Iris pigment epithelial cell (primary cell): ENCODE measurements around the gene PARP9.
"Not testable (repeated sequence)": the region's sequence is repeated elsewhere in the genome, so short reads cannot be mapped to it uniquely, and the experiment has no call there.

Experiments used
- DNase-seq: peaks from one replicate; pipeline ENCODE4 v3.0.0-alpha.2; 2011; ENCODE audit warnings: low read depth

The PARP9 gene

GRCh38 chr3:122576174-122576940 lies 12.3 kb upstream of the PARP9 start:
- DNase-seq, result no peak

- DNase-seq, result peak; percentile 50
Observed at GRCh38 chr3:122572940-122573412, 8.9 kb upstream of the PARP9 start.

GRCh38 chr3:122568755-122569154 lies 4.7 kb upstream of the PARP9 start:
- DNase-seq, result no peak

GRCh38 chr3:122568131-122568530 lies 4.0 kb upstream of the PARP9 start:
- DNase-seq, result not testable (repeated sequence)

GRCh38 chr3:122563717-122564025 lies 429 bp downstream of the PARP9 start:
- DNase-seq, result no peak

- DNase-seq, result no peak
Observed at GRCh38 chr3:122562923-122563716, 980 bp downstream of the PARP9 start.

GRCh38 chr3:122560680-122561079 lies 3.4 kb downstream of the PARP9 start:
- peak; percentile 70 for DNase-seq

- no peak for DNase-seq
Observed at GRCh38 chr3:122559906-122560305, 4.2 kb downstream of the PARP9 start.

GRCh38 chr3:122558605-122559004 lies 5.5 kb downstream of the PARP9 start:
- DNase-seq, result no peak

- no peak for DNase-seq
Observed at GRCh38 chr3:122557356-122557755, 6.7 kb downstream of the PARP9 start.

GRCh38 chr3:122555275-122556071 lies 8.6 kb downstream of the PARP9 start:
- peak; percentile 53 for DNase-seq

GRCh38 chr3:122553171-122553570 lies 10.9 kb downstream of the PARP9 start:
- no peak for DNase-seq

GRCh38 chr3:122548619-122549018 lies 15.5 kb downstream of the PARP9 start:
- DNase-seq, result no peak

- no peak for DNase-seq
Observed at GRCh38 chr3:122548076-122548475, 16.0 kb downstream of the PARP9 start.

GRCh38 chr3:122546151-122546550 lies 17.9 kb downstream of the PARP9 start:
- no peak for DNase-seq

- DNase-seq, result no peak
Observed at GRCh38 chr3:122538956-122539490, 25.1 kb downstream of the PARP9 start.

GRCh38 chr3:122536632-122537001 lies 27.5 kb downstream of the PARP9 start:
- DNase-seq, result no peak

- no peak for DNase-seq
Observed at GRCh38 chr3:122535964-122536631, 28.0 kb downstream of the PARP9 start.

GRCh38 chr3:122533931-122534334 lies 30.2 kb downstream of the PARP9 start:
- DNase-seq, result peak; percentile 91

- peak; percentile 11 for DNase-seq
Observed at GRCh38 chr3:122533480-122533879, 30.6 kb downstream of the PARP9 start.

GRCh38 chr3:122530164-122530563 lies 33.9 kb downstream of the PARP9 start:
- no peak for DNase-seq

- DNase-seq, result no peak
Observed at GRCh38 chr3:122523317-122523716, 40.8 kb downstream of the PARP9 start.
